ENCODE measurements around the gene CCT2.

DNA sequence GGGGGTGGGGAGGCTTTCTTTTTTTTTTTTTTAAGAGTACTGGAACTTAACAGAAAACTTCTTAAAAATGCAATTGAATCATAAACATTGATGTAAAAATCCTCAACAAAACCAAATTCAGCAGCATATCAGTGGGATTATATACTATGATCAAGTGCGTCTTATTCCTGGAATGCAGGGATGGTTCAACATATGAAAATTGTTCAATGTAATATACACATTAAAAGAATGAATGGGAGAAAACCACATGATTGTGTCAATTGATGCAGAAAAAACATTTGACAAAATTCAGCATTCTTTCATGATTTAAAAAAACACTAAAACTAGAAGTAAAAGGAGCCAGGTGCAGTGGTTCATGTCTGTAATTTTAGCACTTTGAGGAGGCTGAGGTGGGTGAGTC, 41.2 kb upstream of the CCT2 start:
- TF ChIP-seq, protein P1, sequence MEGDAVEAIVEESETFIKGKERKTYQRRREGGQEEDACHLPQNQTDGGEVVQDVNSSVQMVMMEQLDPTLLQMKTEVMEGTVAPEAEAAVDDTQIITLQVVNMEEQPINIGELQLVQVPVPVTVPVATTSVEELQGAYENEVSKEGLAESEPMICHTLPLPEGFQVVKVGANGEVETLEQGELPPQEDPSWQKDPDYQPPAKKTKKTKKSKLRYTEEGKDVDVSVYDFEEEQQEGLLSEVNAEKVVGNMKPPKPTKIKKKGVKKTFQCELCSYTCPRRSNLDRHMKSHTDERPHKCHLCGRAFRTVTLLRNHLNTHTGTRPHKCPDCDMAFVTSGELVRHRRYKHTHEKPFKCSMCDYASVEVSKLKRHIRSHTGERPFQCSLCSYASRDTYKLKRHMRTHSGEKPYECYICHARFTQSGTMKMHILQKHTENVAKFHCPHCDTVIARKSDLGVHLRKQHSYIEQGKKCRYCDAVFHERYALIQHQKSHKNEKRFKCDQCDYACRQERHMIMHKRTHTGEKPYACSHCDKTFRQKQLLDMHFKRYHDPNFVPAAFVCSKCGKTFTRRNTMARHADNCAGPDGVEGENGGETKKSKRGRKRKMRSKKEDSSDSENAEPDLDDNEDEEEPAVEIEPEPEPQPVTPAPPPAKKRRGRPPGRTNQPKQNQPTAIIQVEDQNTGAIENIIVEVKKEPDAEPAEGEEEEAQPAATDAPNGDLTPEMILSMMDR (IDR thresholded peaks at IDR 0.05): no peak
- TF ChIP-seq POLR2A (IDR thresholded peaks at IDR 0.05): no peak
